22Rv1 (cell line): ENCODE data around the gene CTNNBIP1.

Source experiments
- ZFX ChIP-seq: fragments of 450-650 bp; IDR thresholded peaks from 2 replicates; pipeline ENCODE4 v1.6.1; 2017; ENCODE audit warnings: antibody characterized with exemption, borderline replicate concordance
- TF ChIP-seq, protein P1 (sequence below): fragments of 450-650 bp; IDR thresholded peaks from 2 replicates; pipeline ENCODE4 v1.5.1; 2017; ENCODE audit warnings: mild to moderate bottlenecking

DNA sequence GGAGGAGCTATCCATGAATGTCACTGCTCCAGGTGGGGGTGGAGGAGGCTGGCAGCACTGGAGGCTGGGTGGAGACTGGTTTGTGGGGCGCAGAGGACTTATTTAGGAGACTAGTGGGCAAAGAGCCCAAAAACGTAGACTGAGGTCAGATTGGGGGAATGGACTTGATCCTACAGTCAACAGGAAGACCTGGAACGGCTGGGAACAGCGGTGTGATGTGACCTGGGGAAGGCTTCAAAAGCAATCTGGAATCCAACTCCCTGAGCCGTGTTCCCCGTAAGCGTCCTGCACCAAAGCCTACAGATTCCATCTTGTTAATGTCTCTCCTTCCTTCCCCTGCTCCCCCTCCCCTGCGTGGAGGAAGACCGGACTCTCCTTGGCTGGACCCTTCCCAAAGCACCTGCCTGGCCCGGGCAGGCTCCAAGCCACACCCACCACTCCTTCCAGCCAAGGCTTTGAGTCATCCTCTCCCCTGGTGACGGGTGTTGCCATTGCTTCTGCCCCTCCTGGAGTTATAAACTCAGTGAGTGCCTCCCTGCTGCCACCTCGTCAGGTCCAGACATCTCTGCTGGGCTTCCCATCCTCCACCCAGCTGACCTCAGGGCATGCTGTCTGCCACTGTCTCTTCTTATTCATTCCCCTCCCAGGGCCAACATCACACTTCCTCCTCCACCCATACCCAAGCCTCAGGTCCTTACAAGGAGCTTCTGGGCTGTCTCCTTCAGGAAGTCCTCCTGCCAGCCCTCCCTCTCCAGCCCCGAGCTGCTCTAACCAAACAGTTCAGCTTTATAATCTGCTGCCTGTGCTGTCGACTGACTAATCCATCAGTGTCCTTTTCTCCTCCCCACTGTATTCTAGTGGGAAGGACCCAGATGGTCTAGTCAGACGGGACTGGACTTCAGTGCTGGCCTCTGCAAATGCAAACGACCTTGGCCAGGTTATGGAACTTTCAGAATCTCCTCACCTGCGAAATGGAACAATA, 84.7 kb downstream of the CTNNBIP1 start:
- TF ChIP-seq, protein P1, sequence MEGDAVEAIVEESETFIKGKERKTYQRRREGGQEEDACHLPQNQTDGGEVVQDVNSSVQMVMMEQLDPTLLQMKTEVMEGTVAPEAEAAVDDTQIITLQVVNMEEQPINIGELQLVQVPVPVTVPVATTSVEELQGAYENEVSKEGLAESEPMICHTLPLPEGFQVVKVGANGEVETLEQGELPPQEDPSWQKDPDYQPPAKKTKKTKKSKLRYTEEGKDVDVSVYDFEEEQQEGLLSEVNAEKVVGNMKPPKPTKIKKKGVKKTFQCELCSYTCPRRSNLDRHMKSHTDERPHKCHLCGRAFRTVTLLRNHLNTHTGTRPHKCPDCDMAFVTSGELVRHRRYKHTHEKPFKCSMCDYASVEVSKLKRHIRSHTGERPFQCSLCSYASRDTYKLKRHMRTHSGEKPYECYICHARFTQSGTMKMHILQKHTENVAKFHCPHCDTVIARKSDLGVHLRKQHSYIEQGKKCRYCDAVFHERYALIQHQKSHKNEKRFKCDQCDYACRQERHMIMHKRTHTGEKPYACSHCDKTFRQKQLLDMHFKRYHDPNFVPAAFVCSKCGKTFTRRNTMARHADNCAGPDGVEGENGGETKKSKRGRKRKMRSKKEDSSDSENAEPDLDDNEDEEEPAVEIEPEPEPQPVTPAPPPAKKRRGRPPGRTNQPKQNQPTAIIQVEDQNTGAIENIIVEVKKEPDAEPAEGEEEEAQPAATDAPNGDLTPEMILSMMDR: no peak
- TF ChIP-seq ZFX: no peak
